GM18951 (cell line): ENCODE results near the gene ZNF236.

Experiments
- POLR2A ChIP-seq: IDR thresholded peaks from 4 replicates; pipeline ENCODE4 v1.6.1; 2011; ENCODE audit warnings: mild to moderate bottlenecking; ENCODE audit not compliant: insufficient read length, insufficient read depth; ENCODE audit errors: extremely low read depth
- in situ Hi-C: fragments of 300-500 bp; cut with MboI; formaldehyde crosslinking; loops from one replicate; pipeline ENCODE4 v1.12.0; 2022; ENCODE audit warnings: low sequenced_read_pairs, mixed read lengths, inconsistent platforms; ENCODE audit not compliant: unreplicated experiment

The ZNF236 gene

DNA sequence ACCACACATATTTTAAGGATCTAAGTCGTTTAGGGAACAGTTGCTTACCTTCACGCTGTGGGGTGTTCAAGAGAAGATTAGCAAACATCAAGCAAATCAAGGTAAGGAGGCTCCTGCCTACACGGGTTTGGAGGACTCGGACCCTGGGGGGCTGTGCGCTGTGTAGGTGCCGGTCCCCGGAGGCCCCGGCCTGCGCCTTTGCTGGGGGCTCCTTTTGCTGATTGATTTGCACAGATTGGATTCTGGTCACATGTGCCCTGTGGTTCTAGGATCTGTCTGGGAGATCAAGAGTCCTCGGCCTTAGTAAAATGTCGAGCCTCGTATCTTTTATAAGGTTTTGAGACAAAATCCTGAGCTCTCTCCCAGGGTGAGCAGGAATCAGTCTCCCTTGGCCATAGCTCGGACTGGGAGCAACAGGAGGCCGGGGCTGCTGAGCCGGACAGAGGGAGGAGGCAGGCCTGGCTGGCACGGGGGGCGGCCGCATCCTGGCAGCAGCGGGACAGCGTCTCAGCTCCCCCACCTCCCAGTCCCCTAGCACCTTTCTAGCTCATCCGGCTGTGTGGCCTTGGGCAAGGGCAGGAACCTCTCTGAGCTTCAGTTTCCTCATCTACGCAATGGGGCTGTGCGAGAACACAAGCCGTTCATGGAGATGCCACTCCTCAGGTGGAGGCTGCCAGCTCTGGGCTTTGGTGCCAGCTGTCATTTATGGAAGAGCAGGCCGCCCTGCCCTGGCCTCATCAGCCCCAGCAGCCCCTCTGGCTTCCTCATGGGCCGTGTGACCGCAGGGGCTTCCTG lies 163.0 kb downstream of the ZNF236 start:
- in situ Hi-C loops = loop anchor here (25.0 kb wide), 1 partner anchor 677 kb away; no protein-coding TSS in a partner anchor
- no peak for TF ChIP-seq POLR2A

GRCh38 chr18:76985951-76986236 lies 163.5 kb downstream of the ZNF236 start:
- in situ Hi-C loops = loop anchor here (25.0 kb wide), 1 partner anchor 676 kb away; no protein-coding TSS in a partner anchor
- TF ChIP-seq POLR2A = no peak

- no peak for TF ChIP-seq POLR2A
- in situ Hi-C loops = loop anchor here (25.0 kb wide), 1 partner anchor 676 kb away; no protein-coding TSS in a partner anchor
These were observed 164.0 kb downstream of the ZNF236 start for GRCh38 chr18:76986406-76986805.

GRCh38 chr18:76988031-76988826 lies 165.9 kb downstream of the ZNF236 start:
- in situ Hi-C loops = loop anchor here (25.0 kb wide), 1 partner anchor 674 kb away; no protein-coding TSS in a partner anchor
- no peak for TF ChIP-seq POLR2A

DNA sequence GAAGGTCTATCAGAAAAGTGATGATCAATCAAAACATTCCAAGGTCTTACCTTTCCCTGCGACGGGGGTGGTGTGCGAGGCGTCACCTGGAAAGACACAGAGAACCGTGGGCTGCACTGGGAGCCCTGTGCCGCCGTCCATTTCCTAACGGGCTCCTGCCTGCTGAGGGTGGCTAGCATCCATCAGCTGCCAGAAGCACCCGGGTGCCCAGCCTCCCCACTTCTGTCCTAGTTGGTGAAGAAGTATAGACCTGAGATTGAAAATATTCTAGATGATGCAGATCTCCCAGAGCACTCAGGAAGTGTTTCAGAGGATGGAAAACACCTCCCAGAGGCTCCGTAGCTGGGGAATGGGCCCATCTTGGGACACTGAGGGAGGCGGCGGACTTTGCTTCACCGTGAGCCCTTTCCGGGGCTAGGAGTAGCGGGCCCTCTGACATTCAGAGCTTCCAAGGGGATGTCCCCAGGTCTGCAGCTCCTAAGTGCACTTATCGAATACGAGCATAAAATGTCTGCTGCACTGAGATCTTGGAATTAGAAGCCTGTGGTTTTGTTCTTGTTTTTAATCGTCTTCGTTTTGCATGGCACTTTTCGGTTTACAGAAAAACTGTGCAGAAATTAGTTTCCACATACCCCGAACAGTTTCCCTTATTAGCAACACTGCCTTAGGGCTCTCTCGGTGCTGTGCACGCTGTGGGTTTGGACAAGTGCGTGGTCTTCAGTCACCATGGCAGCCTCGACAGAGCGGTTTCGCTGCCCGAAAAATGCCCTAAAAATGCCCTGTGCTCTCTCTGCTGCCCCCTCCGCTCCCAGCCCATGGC lies 166.7 kb downstream of the ZNF236 start:
- in situ Hi-C loops = loop anchor here (25.0 kb wide), 1 partner anchor 673 kb away; no protein-coding TSS in a partner anchor

GRCh38 chr18:76989647-76990190 lies 167.4 kb downstream of the ZNF236 start:
- no peak for TF ChIP-seq POLR2A
- in situ Hi-C loops = loop anchor here (10.0 to 25.0 kb wide), 2 partner anchors 185 to 673 kb away; no protein-coding TSS in a partner anchor

More for the DNA sequence above, 166.7 kb downstream of the ZNF236 start:
- no peak for TF ChIP-seq POLR2A

- in situ Hi-C loops = loop anchor here (10.0 to 25.0 kb wide), 2 partner anchors 186 to 672 kb away; no protein-coding TSS in a partner anchor
These were observed 168.1 kb downstream of the ZNF236 start for GRCh38 chr18:76990343-76991020.

DNA sequence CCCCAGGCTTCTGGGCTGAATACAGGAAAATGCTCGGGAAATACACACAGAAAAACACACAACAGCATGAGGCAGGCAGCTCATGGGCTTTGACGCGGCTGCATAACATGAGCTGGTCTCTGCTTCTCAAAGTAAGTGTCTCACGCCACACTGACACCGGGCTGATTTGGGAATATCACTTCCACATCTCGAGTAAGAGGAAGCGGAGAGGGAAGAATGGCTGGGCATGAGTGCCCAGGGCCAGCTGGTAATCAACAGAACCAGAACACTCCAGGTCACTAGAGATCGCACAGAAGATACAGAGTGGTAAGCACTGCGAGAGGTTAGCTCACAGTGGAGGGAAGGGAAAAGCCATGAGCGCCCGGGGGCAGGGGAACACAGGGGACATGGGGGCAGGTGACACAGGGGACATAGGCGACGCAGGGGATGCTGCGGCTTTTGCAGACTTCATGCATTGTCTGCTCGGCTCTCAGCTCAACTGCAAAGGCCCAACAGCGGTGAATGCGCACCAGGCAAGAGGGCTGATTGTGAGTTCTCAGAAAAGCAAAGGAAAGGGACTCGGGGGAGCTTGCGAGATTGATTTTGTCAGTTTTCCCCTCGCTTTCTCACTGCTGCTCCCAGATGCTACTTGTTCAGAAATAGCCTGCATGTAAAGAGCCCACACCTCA lies 168.8 kb downstream of the ZNF236 start:
- TF ChIP-seq POLR2A = no peak
- in situ Hi-C loops = loop anchor here (10.0 to 25.0 kb wide), 2 partner anchors 186 to 671 kb away; no protein-coding TSS in a partner anchor

- no peak for TF ChIP-seq POLR2A
- in situ Hi-C loops = loop anchor here (10.0 to 25.0 kb wide), 2 partner anchors 188 to 670 kb away; no protein-coding TSS in a partner anchor
These were observed 170.1 kb downstream of the ZNF236 start for GRCh38 chr18:76992226-76993084.

DNA sequence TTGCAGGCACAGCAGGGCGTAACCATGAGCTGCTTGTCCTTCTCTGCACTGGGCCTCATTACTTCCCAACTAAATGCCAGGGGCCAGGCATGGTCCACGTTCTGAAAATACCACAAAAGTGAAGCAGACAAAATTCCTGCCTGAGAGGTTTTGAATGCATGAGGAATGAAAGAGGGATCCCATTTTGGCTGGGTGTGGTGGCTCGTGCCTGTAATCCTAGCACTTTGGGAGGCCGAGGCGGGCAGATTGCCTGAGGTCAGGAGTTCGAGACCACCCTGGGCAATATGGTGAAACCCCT lies 170.7 kb downstream of the ZNF236 start:
- TF ChIP-seq POLR2A = no peak
- in situ Hi-C loops = loop anchor here (10.0 to 25.0 kb wide), 2 partner anchors 188 to 669 kb away; no protein-coding TSS in a partner anchor

- no peak for TF ChIP-seq POLR2A
- in situ Hi-C loops = loop anchor here (10.0 to 25.0 kb wide), 2 partner anchors 189 to 669 kb away; no protein-coding TSS in a partner anchor
These were observed 171.2 kb downstream of the ZNF236 start for GRCh38 chr18:76993573-76993972.
